Stimulated activated CD8-positive, alpha-beta memory T cell treated with anti-CD3 and anti-CD28 coated beads, Interleukin-4, amount 100 ng/mL, for 48 hours (primary cell): ENCODE results near the gene PARP9.
"Not testable (repeated sequence)": the region's sequence is repeated elsewhere in the genome, so short reads cannot be mapped to it uniquely, and the experiment has no call there.

Experiments
- DNase-seq: peaks from one replicate; pipeline ENCODE4 v3.0.0-alpha.2; 2020

PARP9 gene

GRCh38 chr3:122516846-122517360, 47.2 kb downstream of the PARP9 start:
- DNase-seq, result no peak

- DNase-seq, result no peak
These were observed 48.2 kb downstream of the PARP9 start for GRCh38 chr3:122515870-122516269.

- DNase-seq, result no peak
These were observed 49.1 kb downstream of the PARP9 start for GRCh38 chr3:122515020-122515468.

GRCh38 chr3:122514123-122515019, 49.7 kb downstream of the PARP9 start, which contains the start of gene KPNA1:
Gene KPNA1 (minus strand): TSS chr3:122514939. CDS start chr3:122496565, 18,374 bp downstream.
- DNase-seq, result peak; percentile 87

- no peak for DNase-seq
These were observed 50.5 kb downstream of the PARP9 start for GRCh38 chr3:122513386-122514122.

GRCh38 chr3:122512284-122512683, 51.8 kb downstream of the PARP9 start:
- no peak for DNase-seq

GRCh38 chr3:122510878-122511535, 53.1 kb downstream of the PARP9 start:
- DNase-seq, result no peak

GRCh38 chr3:122508944-122509343, 55.2 kb downstream of the PARP9 start:
- not testable (repeated sequence) for DNase-seq

GRCh38 chr3:122508135-122508914, 55.8 kb downstream of the PARP9 start:
- no peak for DNase-seq

- DNase-seq, result no peak
These were observed 57.6 kb downstream of the PARP9 start for GRCh38 chr3:122506450-122506849.

GRCh38 chr3:122505676-122506075, 58.4 kb downstream of the PARP9 start:
- no peak for DNase-seq

GRCh38 chr3:122502941-122503340, 61.2 kb downstream of the PARP9 start:
- no peak for DNase-seq

- no peak for DNase-seq
These were observed 62.0 kb downstream of the PARP9 start for GRCh38 chr3:122502139-122502538.

GRCh38 chr3:122500964-122501363, 63.1 kb downstream of the PARP9 start:
- DNase-seq, result not testable (repeated sequence)

GRCh38 chr3:122498152-122498551, 65.9 kb downstream of the PARP9 start:
- DNase-seq, result no peak

GRCh38 chr3:122497425-122497824, 66.7 kb downstream of the PARP9 start:
- DNase-seq, result peak; percentile 49

- no peak for DNase-seq
These were observed 67.6 kb downstream of the PARP9 start for GRCh38 chr3:122496508-122496907.

GRCh38 chr3:122493296-122493695, 70.8 kb downstream of the PARP9 start:
- no peak for DNase-seq

- DNase-seq, result no peak
These were observed 75.7 kb downstream of the PARP9 start for GRCh38 chr3:122488262-122488973.

GRCh38 chr3:122484985-122485384, 79.1 kb downstream of the PARP9 start:
- no peak for DNase-seq

- DNase-seq, result no peak
These were observed 82.7 kb downstream of the PARP9 start for GRCh38 chr3:122481390-122481789.
